HG02938 (cell line): ENCODE measurements around the gene DOCK9.

ENCODE experiments used
- ATAC-seq: cut with Tn5 transposase; IDR thresholded peaks from one replicate; pipeline ENCODE4 v1.9.1; 2021; ENCODE audit warnings: mild to moderate bottlenecking, moderate library complexity; ENCODE audit not compliant: unreplicated experiment

DOCK9 gene

DNA sequence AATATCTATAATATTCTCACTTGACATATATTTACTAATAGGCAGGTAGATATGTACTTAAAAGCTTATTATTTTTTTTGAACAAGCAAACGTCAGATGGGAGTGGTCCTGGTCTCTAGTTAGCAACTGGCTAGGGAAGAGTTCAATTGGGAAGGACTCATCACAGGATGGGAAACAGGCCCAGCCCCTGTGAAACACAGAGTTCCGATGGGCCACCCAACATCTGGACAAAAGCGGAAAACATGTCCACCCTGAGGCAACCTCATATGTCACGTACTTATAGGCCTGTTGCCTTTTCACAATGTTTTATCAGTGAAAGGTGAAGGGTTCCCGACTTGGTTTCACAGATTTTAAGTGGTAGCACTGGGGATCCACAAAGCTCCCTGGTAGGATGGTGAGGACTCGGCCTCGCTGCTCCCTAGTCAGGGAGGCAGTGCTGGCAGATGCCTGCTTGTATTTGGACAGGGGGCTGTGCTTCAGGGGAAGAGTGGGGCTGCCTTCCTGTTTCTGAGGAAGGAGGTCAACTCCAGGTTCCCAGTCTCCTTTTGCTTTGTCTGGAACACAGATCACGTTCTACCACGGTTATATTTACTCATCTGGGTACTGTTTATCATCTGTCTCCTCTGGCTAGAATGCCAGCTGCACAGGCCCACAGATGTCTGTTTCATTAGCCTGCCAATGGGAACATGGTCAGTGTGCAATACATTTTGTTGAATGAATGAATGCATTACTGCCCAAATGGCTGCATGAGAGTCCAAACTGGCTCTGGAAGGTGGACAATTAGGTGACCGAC, 176.0 kb downstream of the DOCK9 start:
- no peak for ATAC-seq

DNA sequence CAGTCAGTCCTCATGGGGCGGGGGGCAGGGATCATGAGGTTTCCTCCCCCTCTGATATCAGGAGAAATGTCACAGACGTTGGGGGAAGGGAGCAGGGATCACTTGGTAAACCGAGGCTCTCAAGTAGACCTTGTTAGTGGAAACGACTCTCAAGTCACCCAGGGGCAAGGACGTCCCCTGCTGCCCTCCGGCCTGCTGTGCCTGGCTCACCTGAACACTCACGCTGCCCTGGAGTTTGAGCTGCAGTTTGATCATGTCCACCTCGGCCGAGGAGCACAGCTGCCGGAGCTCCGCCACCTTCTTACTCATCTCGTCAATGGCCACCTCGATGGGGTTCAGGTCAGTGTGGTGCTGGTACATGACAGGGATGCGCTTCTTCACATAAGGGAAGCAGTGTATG, 177.8 kb downstream of the DOCK9 start:
- ATAC-seq = no peak

DNA sequence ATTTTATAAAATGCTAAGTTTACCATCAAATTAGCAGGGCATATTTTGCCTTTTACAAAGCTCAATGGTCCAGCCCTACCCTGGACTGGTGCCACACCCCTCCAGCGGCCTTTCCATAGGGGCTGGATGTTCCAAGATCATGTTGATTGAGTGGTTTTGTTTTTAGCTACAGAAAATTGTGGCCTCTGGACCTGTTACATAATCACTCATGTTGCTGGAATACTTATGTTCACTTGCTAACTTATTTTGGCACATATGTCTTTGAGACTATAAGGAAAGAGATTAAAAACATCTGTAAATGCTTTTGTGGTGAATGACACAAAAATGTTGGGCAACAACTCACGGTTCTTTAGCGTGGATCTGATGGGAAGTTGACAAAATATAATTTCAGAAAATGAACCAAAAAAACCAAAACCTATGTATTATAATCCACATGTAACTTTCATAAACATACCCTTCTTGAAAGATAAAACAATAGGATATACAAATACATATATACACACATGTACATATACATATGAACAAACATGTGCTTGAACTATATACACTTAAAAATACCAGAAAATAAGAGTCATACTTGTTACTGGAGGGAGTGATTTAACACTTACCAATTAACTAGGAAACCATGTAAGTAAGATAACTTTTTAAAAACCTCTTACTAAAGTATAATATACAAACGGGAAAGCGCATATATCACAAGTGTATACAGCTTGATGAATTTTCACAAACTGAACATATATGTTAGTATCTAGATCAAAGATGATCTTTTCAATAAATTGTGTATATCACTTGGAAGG, 178.8 kb downstream of the DOCK9 start:
- ATAC-seq = no peak

DNA sequence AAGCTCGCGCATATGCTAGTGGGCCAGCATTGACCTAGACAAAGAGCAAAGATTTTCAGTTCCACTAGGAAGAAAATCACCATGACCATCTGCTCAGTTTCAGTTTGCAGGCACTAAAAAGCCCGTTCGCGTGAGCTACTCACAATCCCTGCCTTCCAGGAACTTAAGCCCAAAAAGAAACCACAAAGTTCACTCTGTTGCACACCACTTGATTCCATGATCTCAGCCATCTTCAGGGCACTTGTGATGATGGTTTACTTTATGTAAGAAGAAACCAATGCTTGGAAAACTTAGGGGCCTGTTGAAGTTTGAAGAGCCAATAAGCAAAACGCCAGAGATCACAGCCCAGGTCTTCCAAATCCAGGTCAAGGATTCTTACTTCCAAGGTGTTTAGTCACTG, 180.4 kb downstream of the DOCK9 start:
- no peak for ATAC-seq

DNA sequence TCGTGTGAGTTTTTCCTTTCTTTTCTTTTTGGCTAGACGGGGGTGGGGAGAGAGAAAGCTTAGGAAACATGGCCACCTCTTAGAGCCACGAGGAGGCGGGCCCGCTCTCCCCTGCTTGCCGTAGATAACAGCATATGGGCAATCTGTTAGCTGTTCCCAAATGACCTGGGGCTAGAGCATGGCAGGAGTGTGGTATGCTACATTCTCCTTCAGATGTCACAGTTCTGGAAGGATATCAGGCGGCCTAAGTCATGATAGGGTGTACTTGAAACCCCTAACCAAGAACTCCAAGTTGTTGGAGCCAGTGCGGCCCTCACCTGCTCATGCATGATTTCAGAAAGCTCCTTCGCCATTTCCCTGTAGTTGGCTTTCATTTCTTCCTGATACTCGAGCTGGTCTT, 181.1 kb downstream of the DOCK9 start:
- ATAC-seq = no peak

DNA sequence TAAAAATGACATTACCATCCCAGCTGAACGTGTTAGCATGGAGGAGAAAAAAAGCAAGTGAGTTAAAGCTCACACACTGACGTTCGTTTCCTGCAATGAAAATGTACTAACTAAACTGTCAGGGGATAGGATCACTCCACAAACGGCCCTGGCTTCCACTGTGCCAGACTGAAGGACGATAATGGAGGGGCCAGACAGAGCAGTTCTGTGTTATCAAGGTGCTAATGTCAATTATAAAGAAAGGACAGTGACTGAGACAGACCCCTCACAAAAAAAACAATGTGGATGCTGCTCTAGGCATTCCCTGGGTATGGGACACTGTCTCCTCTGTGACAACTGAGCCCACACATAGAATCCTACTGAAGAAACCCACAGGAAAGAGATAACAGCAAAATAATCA, 181.7 kb downstream of the DOCK9 start:
- ATAC-seq = no peak

DNA sequence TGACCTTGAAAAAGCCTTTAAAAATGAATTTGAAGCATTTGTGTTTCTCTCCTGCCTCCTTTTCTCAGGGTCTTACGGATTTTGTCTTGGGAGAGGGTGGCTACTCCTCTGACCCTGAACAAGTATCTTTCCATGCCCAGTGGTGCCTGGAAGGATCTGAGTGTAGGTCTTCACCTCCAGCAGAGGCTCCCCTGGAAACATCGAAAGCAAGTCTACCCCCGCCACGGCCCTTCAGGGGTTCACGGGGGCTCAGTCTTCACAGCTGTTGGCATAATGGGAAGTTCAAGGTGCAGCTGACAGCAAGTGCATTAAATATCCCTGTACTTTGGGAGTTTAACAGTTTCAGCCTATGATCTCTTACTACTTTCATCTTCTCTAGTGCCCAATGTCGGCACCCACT, 182.6 kb downstream of the DOCK9 start:
- no peak for ATAC-seq

DNA sequence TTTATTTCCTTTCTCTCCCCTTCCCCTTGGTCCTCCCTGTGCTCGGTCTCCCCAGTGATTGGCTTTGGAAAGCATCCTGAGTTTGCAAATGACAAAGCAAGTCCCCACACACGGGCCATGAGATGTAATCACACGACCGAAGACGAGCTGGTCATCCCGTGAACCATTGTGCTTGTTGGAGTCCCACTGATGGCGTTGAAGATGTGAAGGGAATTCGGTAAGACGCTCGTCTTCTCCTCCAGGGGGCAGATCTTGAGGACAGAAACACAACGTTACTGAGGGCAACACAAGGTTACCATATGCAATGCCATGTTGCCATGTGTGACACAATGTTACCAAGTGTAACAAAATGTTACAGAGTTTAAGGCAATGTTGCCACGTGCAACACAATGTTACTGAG, 183.4 kb downstream of the DOCK9 start:
- ATAC-seq = no peak

DNA sequence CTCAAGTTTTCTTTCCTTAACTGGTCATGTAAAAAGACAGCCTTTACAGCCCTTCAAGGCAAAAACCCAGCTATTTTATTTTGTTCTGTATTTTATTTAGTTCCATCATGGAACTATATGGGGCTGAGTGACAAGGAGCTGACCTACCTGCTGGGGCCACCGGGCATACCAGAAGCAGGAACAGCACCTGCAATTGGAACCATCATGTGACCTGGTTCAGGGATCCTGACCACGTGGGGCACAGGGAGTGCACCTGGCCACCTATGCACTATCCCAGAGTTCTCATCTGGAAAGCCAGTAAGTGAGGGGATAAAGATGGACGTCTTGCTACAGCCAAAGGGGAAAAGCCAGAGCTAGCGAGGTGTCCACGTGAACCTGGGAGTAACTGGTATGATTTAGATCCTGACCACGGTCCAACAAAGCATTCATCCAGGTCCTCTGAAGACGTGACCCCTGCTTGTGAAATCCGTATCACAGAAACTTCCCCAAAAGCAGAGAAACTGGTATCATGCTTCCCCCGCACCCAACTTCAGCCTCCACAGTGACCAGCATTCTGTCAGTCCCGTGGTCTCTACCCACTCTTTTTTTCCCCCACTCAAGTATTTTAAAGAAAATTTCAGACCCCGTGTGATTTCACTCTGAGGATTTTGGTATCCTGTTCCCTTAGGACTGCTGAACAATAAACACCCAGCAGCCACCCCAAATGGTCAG, 184.9 kb downstream of the DOCK9 start:
- no peak for ATAC-seq

DNA sequence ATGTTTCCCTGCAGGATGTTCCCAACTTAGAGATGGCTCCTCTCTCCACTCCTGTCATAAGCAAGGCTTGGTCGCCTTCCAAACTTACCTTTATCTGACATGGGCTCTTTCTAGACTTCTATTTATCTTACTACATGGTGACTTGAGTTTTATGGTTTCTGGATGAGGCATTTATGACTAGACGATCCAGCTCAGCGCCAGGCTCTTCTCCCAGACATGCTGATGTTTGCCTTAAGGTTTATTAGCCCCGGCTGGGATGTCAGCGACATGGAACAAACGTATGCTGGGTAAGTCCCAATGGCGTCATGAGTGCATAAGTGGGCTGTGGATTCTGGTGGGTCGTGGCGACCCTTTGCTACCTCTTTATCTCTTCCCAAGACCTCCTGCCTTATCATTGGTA, 185.5 kb downstream of the DOCK9 start:
- ATAC-seq = no peak

DNA sequence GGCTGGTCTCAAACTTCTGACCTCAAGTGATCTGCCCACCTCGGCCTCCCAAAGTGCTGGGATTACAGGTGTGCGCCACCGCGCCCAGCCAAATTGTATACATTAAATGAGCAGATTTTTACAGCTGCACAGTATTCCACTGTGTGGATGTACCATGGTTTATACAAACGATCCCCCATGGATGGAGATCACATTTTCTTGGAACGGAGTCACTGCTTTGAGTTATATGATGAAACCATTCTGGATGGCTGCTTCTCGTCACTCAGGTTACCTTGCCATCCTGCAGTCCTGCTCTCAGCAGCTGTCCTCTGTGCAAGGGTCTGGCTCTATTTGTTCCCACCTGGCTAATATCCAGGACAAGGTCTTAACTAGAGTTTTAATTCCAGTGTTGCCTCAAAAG, 186.3 kb downstream of the DOCK9 start:
- no peak for ATAC-seq

DNA sequence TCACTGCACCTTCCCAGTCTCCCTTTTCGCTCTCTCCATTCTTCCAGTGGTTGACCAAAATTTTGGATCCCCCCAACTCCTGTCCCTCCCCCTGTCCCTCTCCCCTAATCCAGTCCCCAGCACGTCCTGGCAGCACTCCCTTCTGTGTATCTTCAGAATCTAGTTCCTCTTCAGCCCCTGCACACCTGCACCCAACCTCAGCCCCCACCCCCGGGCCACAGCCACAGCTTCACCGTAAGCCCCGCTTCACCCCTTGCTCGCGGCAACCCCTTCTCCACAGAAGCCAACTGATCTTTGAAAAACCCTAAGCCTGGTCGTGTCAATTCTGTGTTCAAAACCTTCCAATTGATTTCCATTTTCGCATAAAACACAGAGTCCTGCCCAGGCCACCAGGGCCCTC, 189.9 kb downstream of the DOCK9 start:
- ATAC-seq = no peak

DNA sequence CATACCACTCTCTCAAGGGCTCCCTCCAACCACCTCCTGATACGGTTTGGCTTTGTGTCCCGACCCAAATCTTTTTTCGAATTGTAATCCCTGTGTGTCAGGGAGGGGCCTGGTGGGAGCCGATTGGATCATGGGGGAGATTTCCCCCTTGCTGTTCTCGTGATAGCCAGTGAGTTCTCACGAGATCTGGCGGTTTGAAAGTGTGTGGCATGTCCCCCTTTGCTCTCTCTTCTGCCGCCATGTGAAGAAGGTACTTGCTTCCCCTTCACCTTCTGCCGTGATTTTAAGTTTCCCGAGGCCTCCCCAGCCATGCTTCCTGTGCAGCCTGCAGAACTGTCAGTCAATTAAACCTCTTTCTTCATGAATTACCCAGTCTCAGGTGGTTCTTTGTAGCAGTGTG, 190.7 kb downstream of the DOCK9 start:
- no peak for ATAC-seq

DNA sequence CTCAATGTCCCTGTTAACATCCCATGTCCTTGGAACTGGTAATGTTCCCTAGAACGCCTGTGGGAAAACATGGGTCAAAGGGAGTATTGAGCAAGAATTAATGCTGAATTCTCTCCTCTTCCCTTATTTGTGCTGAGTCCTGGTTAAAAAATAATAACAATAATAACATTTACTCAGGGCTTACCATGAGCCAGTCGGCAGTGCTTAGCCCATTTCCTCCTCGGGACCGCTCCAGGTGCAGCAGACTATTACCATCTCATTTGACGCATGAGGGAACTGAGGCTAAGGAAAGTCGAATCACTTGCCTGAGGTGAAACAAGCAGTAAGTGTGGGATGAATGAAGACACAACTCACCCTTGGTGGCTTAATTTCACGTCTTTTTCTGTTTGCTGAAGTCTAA, 191.8 kb downstream of the DOCK9 start:
- no peak for ATAC-seq

DNA sequence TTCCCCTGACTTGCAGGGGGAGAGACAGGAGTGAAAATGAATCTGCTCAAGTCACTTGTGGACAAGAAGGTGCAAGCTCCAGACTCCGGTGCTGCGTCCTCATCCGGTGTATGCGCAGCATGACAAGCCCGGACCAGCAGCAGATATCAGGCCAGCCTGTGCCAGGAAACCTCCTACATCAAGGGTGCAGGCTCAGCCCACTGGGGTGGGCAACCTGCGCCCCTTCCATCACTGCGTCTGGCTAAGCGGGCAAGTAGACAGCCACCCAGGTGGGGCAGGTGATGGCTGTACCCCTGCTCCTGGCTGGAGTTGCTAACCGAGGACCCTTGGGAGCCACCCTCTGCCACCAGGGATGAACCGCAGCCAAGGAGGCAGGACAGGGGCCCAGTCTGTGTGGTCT, 192.5 kb downstream of the DOCK9 start:
- no peak for ATAC-seq

DNA sequence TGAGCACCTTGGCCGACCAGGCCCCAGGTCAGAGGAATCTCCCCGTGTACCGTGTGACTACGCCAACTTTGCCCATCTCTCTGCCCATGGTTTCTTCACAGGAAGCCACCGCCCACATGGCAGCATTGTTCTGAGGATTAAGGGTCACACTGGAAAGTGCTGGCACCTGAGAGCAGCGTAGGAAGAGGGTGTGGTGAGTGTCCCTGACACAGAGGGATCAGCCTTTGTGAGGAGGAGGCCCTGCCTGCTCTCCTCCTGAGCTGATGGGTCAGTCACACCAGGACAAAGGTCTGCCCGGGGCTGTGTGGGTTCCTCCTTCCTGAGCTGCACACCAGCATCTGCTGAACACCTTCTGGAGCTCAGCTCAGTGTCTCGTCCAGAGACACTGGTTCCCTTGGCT, 193.2 kb downstream of the DOCK9 start:
- ATAC-seq = no peak

DNA sequence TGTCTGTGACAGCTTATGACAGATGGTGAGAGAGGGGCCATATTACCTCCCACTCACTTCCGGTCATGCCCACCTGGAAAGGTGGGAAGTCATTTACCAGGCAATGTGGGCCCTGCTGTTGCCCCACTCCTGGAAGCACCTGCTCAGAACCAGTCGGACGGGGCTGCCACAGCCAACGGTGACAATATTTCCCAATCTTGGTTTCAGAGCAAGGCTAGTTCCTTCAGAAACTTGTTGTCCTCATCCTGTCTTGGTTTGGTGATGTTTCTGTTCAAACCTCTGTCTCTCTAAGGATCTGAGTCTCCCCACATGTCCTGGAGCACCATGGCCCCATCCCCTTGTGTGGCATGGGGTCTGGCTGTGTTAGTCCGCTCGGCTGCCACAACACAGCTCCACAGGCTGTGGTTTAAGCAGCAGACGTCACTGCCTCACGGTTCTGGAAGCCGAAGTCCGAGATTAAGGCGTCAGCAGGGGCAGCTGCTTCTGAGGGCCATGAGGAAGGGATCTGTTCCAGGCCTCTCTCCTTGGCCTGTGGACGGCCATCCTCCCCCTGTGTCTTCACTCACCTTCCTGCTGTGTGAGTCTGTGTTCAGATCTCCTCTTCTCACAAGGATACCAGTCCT, 193.9 kb downstream of the DOCK9 start:
- ATAC-seq = no peak

DNA sequence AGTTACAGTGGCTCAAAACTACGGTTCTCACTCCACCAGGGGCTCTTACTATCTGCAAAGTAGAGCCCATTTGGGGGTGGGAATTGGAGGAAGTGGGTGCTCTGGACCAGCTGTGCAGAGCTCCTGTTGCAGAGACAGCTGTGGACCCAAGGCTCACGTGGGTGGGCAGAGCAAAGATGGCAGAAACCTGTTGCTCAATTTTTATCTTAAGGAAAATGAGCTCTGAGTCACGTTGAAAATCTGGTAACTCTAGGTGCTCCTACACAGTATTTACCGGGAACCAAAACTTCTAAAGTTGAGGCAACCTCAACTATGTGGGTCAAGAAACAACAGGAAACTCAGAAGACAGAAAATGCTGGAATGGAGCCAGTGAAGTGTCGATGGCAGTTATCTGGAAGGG, 195.2 kb downstream of the DOCK9 start:
- ATAC-seq = no peak

DNA sequence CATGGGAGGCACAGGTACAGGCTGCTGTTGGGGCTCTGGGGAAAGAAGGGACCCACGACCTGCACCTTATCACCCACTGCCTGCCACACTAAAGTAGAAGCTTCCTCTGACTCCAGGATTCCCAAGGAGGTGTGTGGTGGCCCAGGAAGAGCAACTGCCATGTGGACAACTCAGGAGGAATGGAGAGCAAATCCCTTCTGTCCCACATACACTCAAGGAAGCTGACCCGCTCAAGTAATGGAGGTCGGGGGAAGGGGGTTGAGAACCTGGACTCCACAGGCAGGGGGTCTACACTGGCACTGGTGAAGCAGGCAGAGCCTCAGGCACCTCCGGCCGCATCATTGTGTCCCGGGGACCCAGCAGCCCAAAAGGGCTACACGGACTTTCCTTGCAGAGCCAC, 196.0 kb downstream of the DOCK9 start:
- no peak for ATAC-seq

DNA sequence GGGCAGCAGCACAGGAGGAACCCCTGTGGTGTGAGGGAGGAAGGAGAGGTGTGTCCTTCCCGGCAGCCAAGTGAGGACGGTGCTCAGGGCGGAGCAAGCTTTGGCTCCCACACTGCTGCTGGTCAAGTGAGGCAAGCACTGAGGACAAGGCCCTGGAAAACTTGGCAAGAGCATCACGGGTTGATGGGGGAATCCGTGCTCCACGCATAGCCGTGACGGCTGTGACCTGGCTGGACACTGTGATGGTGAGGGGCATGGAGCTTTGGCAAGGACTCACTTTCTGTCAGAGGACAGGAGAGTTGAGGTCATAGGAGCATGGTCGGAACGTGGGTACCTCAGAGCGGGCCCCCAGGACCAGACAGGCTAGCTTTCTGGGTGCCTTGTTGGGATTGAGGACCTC, 196.4 kb downstream of the DOCK9 start:
- no peak for ATAC-seq

DNA sequence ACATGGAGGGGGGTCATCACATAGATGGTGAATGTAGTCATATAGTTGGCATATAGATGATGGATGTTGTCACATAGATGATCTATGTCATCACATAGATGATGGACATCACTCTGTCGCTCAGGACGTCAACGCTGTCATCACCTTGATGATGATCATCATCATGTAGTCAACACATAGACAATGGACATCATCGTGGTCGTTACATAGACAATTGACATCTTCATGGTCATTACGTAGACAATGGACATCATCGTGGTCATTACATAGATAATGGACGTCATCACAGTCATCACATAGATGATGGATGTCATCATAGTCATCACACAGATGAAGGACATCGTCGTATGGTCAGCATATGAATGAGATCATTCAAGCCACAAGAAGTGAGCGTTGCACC, 196.8 kb downstream of the DOCK9 start:
- ATAC-seq = no peak
